Measurements from ENCODE around the gene SVOP.

SVOP gene

GRCh38 chr12:108939594-108939993 is 81.3 kb downstream of the SVOP start:
- POLR2A ChIA-PET, result no interaction called here
- CTCF ChIA-PET, result interaction anchor here (1.1 kb wide), 1 partner anchor 11 kb away, joined by 4 read pairs; no protein-coding TSS in a partner anchor
- TF ChIP-seq CTCF (IDR thresholded peaks at IDR 0.05; ENCODE audit: control extremely low read depth, extremely low read depth, low read depth, missing control alignments), result no peak
- DNase-seq (ENCODE audit: extremely low spot score), result no peak

GRCh38 chr12:108938247-108938924 is 82.5 kb downstream of the SVOP start:
- CTCF ChIA-PET, result no interaction called here
- DNase-seq (ENCODE audit: extremely low spot score), result no peak
- POLR2A ChIA-PET, result no interaction called here
- TF ChIP-seq CTCF (IDR thresholded peaks at IDR 0.05; ENCODE audit: control extremely low read depth, extremely low read depth, low read depth, missing control alignments), result no peak

- ChIA-PET POLR2A (no interaction called here), CTCF (interaction anchor here (1.0 to 1.3 kb wide), 2 partner anchors 22 to 51 kb away, joined by 3 read pairs; no protein-coding TSS in a partner anchor)
- TF ChIP-seq CTCF (IDR thresholded peaks at IDR 0.05; ENCODE audit: control extremely low read depth, extremely low read depth, low read depth, missing control alignments), result no peak
- no peak for DNase-seq (ENCODE audit: extremely low spot score)
Observed at GRCh38 chr12:108935159-108935763, 85.6 kb downstream of the SVOP start.

- no peak for TF ChIP-seq CTCF (IDR thresholded peaks at IDR 0.05; ENCODE audit: control extremely low read depth, extremely low read depth, low read depth, missing control alignments)
- POLR2A ChIA-PET, result no interaction called here
- no peak for DNase-seq (ENCODE audit: extremely low spot score)
- CTCF ChIA-PET, result interaction anchor here (3.4 kb wide), 1 partner anchor 17 kb away, joined by 12 read pairs; no protein-coding TSS in a partner anchor
Observed at GRCh38 chr12:108933949-108934348, 86.9 kb downstream of the SVOP start.

GRCh38 chr12:108930756-108931155 is 90.1 kb downstream of the SVOP start:
- DNase-seq (ENCODE audit: extremely low spot score), result no peak
- no peak for TF ChIP-seq CTCF (IDR thresholded peaks at IDR 0.05; ENCODE audit: control extremely low read depth, extremely low read depth, low read depth, missing control alignments)
- ChIA-PET POLR2A (no interaction called here), CTCF (interaction anchor here (1.0 to 3.4 kb wide), 4 partner anchors 15 to 124 kb away, joined by 3 to 12 read pairs (median 3); no protein-coding TSS in a partner anchor)

GRCh38 chr12:108930155-108930554 is 90.7 kb downstream of the SVOP start:
- CTCF ChIA-PET, result interaction anchor here (1.0 to 1.6 kb wide), 2 partner anchors 21 to 125 kb away, joined by 3 read pairs; no protein-coding TSS in a partner anchor
- no peak for TF ChIP-seq CTCF (IDR thresholded peaks at IDR 0.05; ENCODE audit: control extremely low read depth, extremely low read depth, low read depth, missing control alignments)
- POLR2A ChIA-PET, result interaction anchor here (0.8 kb wide), 1 partner anchor 16 kb away, joined by 5 read pairs; no protein-coding TSS in a partner anchor
- peak; percentile 36 for DNase-seq (ENCODE audit: extremely low spot score)

Measured in GM10248 (cell line).